Neural progenitor cell (in vitro differentiated cells): Measurements from ENCODE around the gene DDB1. TPM values are rescaled to one million over a fixed set of nuclear protein-coding genes. Genes with fewer than 3 reads are reported as not detected.
A peak's percentile ranks its signal among the peaks of the same experiment; 100 is the strongest.

Source experiments
- DNase-seq: peaks from one replicate; pipeline ENCODE4 v3.0.0-alpha.2; 2016; ENCODE audit warnings: low spot score
- H2AFZ ChIP-seq: fragments of 200-600 bp; sonication (generic); replicated peaks from 2 replicates; pipeline ENCODE4 v1.6.1; 2016; ENCODE audit warnings: antibody characterized with exemption
- H3F3A ChIP-seq: fragments of 200-600 bp; sonication (generic); 2 replicates; pipeline ENCODE4 v1.6.1; 2016; ENCODE audit warnings: antibody characterized with exemption, low read depth
- H3K27ac ChIP-seq: fragments of 200-600 bp; sonication (generic); 2 replicates; pipeline ENCODE4 v1.5.1; 2016; ENCODE audit warnings: mild to moderate bottlenecking
- H3K27me3 ChIP-seq: fragments of 200-600 bp; sonication (generic); 2 replicates; pipeline ENCODE4 v1.6.1; 2016; ENCODE audit warnings: mild to moderate bottlenecking, moderate library complexity
- H3K36me3 ChIP-seq: fragments of 200-600 bp; sonication (generic); 2 replicates; pipeline ENCODE4 v1.5.1; 2016
- H3K4me1 ChIP-seq: fragments of 200-600 bp; sonication (generic); 2 replicates; pipeline ENCODE4 v1.6.1; 2016; ENCODE audit warnings: mixed run types
- H3K4me2 ChIP-seq: fragments of 200-600 bp; sonication (generic); 2 replicates; pipeline ENCODE4 v1.6.1; 2016
- H3K4me3 ChIP-seq: fragments of 200-600 bp; sonication (generic); 2 replicates; pipeline ENCODE4 v1.5.1; 2016
- H3K79me2 ChIP-seq: fragments of 200-600 bp; sonication (generic); 2 replicates; pipeline ENCODE4 v1.6.1; 2016; ENCODE audit warnings: low read depth
- H3K9ac ChIP-seq: fragments of 200-600 bp; sonication (generic); 2 replicates; pipeline ENCODE4 v1.6.1; 2016
- H3K9me3 ChIP-seq: fragments of 200-600 bp; sonication (generic); 2 replicates; pipeline ENCODE4 v1.5.1; 2016; ENCODE audit warnings: low read depth
- H4K20me1 ChIP-seq: fragments of 200-600 bp; sonication (generic); 2 replicates; pipeline ENCODE4 v1.6.1; 2016; ENCODE audit warnings: low read depth
- H3K27ac Mint-ChIP-seq: 3 replicates; pipeline ENCODE4 v1.8.0; 2021; ENCODE audit warnings: mixed read lengths
- H3K27me3 Mint-ChIP-seq: 2 replicates; pipeline ENCODE4 v1.8.0; 2022; ENCODE audit warnings: low read depth, mild to moderate bottlenecking, inconsistent platforms, moderate library complexity, mixed read lengths; ENCODE audit not compliant: insufficient read depth
- H3K36me3 Mint-ChIP-seq: 3 replicates; pipeline ENCODE4 v1.8.0; 2021; ENCODE audit warnings: mixed read lengths
- H3K4me1 Mint-ChIP-seq: 3 replicates; pipeline ENCODE4 v1.8.0; 2021; ENCODE audit warnings: mixed read lengths
- H3K4me3 Mint-ChIP-seq: 3 replicates; pipeline ENCODE4 v1.8.0; 2021; ENCODE audit warnings: mild to moderate bottlenecking, moderate library complexity, mixed read lengths
- H3K9me3 Mint-ChIP-seq: 3 replicates; pipeline ENCODE4 v1.8.0; 2020; ENCODE audit warnings: mixed read lengths
- EZH2 ChIP-seq: fragments of 200-600 bp; sonication (generic); IDR thresholded peaks from 2 replicates; pipeline ENCODE4 v1.6.1; 2017; ENCODE audit warnings: antibody characterized with exemption, mild to moderate bottlenecking, moderate library complexity
- EZH2phosphoT487 ChIP-seq: fragments of 200-600 bp; sonication (generic); IDR thresholded peaks from 2 replicates; pipeline ENCODE4 v1.6.1; 2017; ENCODE audit warnings: antibody characterized with exemption
- total RNA-seq: library from RNA; depleted of rRNA; stranded (reverse); fragments of >200 nt; gene quantifications from 2 replicates; pipeline ENCODE4 v1.2.3, GENCODE V29; 2015; ENCODE audit warnings: low replicate concordance
- TF ChIP-seq, protein P1 (sequence below): fragments of 200-600 bp; sonication (generic); IDR thresholded peaks from 2 replicates; pipeline ENCODE4 v1.5.1; 2017; ENCODE audit warnings: antibody characterized with exemption, mild to moderate bottlenecking

DDB1 gene
- total RNA-seq, 1 donor from 2014 or later = 275 TPM

DNA sequence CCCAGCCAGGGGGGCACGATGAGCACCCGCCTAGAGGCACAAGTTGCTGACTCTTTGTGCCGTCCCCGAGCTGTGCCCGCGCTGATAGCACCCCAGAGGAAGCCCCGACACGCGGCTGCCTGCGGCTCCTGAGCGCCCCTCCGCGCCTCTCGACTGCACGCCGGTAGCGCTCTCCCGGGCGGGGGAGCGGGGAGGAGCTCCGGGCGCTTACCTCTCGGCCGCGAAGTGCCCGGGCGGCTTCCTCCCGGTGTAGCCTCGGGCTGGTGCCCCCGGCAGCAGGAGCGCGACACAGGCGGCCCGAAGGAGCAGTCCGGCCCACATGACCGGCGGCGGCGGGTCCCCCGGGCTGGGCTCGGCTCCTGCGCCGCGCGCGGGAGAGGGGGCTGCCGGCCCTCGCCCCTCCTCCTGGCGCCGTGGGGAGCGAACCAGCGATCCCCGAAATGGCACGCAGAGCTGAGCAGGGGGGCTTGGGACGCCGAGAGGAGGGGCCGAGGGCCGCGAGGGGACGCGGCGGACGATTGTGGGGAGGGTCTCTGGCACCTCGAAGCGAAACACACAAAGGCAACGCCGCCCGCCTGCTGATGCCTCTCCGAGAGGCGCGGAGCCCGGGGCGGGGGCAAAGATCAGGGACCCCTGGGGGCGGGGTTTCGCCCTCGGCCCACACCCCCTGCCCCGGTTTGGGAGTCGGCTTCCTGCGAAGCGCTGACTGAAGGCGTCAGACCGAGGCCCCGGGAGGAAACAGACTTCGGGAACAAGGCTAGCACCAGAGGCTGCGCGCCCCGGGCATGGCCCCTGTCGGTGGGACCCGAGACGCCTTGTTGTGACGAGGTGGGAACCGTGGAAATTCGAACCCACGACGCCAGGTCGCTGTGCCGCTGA, 37.9 kb downstream of the DDB1 start, which contains the start of gene VWCE:
TSS of gene VWCE (minus strand) at position 600 of the 879 bp plus-strand sequence. CDS start at position 321, 279 bp downstream.
- Mint-ChIP-seq H3K36me3 (peaks cover 16% of the 10 kb centered on the region), H3K27me3 (peaks cover 26% of the 10 kb centered on the region), H3K4me3 (peak within 1 kb of the TSS; percentile 85), H3K9me3 (no peaks in the 10 kb centered on the region), H3K27ac (no peak within 1 kb of the TSS), H3K4me1 (peaks cover 11% of the 10 kb centered on the region)
- TF ChIP-seq EZH2 (no peak), EZH2phosphoT487 (peak; percentile 15)
- TF ChIP-seq, protein P1, sequence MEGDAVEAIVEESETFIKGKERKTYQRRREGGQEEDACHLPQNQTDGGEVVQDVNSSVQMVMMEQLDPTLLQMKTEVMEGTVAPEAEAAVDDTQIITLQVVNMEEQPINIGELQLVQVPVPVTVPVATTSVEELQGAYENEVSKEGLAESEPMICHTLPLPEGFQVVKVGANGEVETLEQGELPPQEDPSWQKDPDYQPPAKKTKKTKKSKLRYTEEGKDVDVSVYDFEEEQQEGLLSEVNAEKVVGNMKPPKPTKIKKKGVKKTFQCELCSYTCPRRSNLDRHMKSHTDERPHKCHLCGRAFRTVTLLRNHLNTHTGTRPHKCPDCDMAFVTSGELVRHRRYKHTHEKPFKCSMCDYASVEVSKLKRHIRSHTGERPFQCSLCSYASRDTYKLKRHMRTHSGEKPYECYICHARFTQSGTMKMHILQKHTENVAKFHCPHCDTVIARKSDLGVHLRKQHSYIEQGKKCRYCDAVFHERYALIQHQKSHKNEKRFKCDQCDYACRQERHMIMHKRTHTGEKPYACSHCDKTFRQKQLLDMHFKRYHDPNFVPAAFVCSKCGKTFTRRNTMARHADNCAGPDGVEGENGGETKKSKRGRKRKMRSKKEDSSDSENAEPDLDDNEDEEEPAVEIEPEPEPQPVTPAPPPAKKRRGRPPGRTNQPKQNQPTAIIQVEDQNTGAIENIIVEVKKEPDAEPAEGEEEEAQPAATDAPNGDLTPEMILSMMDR = peak; percentile 37
- Histone ChIP-seq H3F3A (peaks cover 28% of the 10 kb centered on the region), H3K27ac (no peak within 1 kb of the TSS), H3K9ac (peak within 1 kb of the TSS; percentile 29), H3K79me2 (peaks cover 6% of the 10 kb centered on the region), H3K4me3 (peak within 1 kb of the TSS; percentile 55), H4K20me1 (peaks cover 4% of the 10 kb centered on the region), H3K9me3 (no peaks in the 10 kb centered on the region), H3K27me3 (peaks cover 14% of the 10 kb centered on the region), H3K4me1 (peaks cover 13% of the 10 kb centered on the region), H2AFZ (peak within 1 kb of the TSS; percentile 96), H3K4me2 (peak within 1 kb of the TSS; percentile 87), H3K36me3 (no peaks in the 10 kb centered on the region)
- DNase-seq = peak; percentile 89

- Histone ChIP-seq H3K4me3 (peak overlapping the region; percentile 55), H3K9ac (no peak overlapping the region), H3K79me2 (peaks cover 6% of the 10 kb centered on the region), H2AFZ (peak overlapping the region; percentile 96), H3F3A (peaks cover 28% of the 10 kb centered on the region), H3K36me3 (no peaks in the 10 kb centered on the region), H4K20me1 (peaks cover 4% of the 10 kb centered on the region), H3K27me3 (peaks cover 14% of the 10 kb centered on the region), H3K27ac (no peak overlapping the region), H3K4me1 (peaks cover 13% of the 10 kb centered on the region), H3K4me2 (peak overlapping the region; percentile 87), H3K9me3 (no peaks in the 10 kb centered on the region)
- Mint-ChIP-seq H3K27ac (no peak overlapping the region), H3K27me3 (peaks cover 26% of the 10 kb centered on the region), H3K4me3 (peak overlapping the region; percentile 86), H3K4me1 (peaks cover 11% of the 10 kb centered on the region), H3K9me3 (no peaks in the 10 kb centered on the region), H3K36me3 (peaks cover 10% of the 10 kb centered on the region)
- no peak for TF ChIP-seq EZH2phosphoT487
- TF ChIP-seq, protein P1 = no peak
- no peak for TF ChIP-seq EZH2
- peak; percentile 57 for DNase-seq
These were observed 38.8 kb downstream of the DDB1 start for GRCh38 chr11:61293867-61294716.

GRCh38 chr11:61292356-61292755, 40.5 kb downstream of the DDB1 start:
- Histone ChIP-seq H3K27ac (no peak overlapping the region), H3K4me3 (no peak overlapping the region), H3K36me3 (no peaks in the 10 kb centered on the region), H4K20me1 (no peaks in the 10 kb centered on the region), H3K9ac (no peak overlapping the region), H3K27me3 (peaks cover 14% of the 10 kb centered on the region), H3F3A (peaks cover 21% of the 10 kb centered on the region), H3K4me2 (no peak overlapping the region), H3K79me2 (peaks cover 6% of the 10 kb centered on the region), H3K9me3 (no peaks in the 10 kb centered on the region), H2AFZ (no peak overlapping the region), H3K4me1 (peaks cover 13% of the 10 kb centered on the region)
- DNase-seq = no peak
- H3K27me3 Mint-ChIP-seq = peaks cover 26% of the 10 kb centered on the region
- no peaks in the 10 kb centered on the region for H3K9me3 Mint-ChIP-seq
- H3K4me3 Mint-ChIP-seq = peak overlapping the region; percentile 68
- peaks cover 4% of the 10 kb centered on the region for H3K36me3 Mint-ChIP-seq
- H3K27ac Mint-ChIP-seq = peak overlapping the region; percentile 11
- peaks cover 14% of the 10 kb centered on the region for H3K4me1 Mint-ChIP-seq
- TF ChIP-seq EZH2phosphoT487 (no peak), EZH2 (no peak)
- TF ChIP-seq, protein P1 = no peak
